Measurements from ENCODE around the gene CADPS. TPM values are rescaled to one million over a fixed set of nuclear protein-coding genes. Genes with fewer than 3 reads are reported as not detected.

The CADPS gene
- total RNA-seq = under 0.01 and 0.15 TPM in 2 replicates

DNA sequence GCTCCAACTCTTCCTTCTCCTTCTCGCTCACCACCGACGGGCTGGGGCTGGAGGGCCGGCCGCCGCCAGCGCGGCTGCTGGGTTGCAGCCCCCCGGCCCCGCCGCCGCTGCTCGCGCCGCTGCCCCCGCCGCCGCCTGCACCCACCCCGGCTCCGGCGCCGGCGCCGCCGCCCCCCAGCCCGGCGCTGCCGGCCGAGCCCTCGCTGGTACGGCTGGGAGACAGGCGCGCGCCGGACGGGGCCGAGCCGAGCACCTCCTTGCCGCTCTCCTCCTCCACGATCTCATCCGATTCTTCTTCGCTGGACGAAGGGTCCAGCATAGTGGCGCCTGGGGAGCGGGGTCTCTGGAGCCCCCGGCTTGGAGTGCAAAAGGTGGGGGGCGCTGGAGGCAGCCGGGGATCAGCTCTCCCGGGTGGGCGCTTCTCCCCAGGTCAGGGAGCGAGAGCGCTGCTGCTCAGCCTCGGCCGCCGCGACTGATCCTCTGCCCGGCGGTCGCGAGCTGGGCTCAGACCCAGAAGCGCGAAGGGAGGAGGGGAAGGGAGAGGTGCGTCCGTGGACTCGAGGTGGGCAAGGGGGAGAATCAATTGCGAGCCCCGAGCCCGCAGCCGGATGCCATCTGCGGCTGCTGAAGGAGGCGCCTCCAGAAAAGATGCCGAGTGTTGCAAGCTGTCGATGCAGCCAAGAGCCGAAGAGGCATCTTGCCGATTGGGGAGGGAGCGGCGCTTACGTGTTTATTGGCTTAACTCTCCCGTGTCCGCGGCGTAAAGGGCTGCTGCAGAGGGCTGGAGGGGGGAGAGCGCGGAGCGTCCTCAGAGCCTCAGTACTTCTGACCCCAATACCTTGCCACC lies at the start of gene CADPS:
Gene CADPS, minus strand, starts transcription at position 706 of the 847 bp plus-strand sequence. Its CDS starts 387 bp downstream, at position 319.

DNA sequence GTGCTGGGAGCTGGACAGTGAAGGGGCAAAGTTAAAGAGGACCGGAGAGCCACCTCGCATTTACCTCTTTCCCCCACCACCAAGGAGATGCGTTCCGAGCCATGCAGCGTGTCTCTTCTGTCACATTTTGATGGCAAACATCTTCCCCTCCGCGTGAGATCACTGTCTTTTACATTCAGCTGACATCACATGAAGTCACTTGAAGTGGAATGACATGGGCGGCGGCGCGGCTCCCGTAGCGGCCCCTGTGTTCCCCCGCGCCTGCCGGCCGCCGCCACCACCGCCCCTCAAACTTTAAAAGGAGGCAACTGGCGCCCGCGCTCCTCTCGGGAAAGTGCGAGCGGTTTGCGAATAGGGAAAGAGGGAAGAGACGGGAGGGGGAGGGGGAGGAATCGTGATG lies 502.0 kb downstream of the CADPS start, which contains the start of gene FEZF2:
Gene FEZF2, minus strand, starts transcription at position 336 of the 400 bp plus-strand sequence. CDS start 682 bp downstream, outside the sequence.

Measured in epithelial cell of umbilical artery (primary cell).